ENCODE measurements around the gene C3orf20.
"Not testable (repeated sequence)": the region's sequence is repeated elsewhere in the genome, so short reads cannot be mapped to it uniquely, and the experiment has no call there.

C3orf20 gene

DNA sequence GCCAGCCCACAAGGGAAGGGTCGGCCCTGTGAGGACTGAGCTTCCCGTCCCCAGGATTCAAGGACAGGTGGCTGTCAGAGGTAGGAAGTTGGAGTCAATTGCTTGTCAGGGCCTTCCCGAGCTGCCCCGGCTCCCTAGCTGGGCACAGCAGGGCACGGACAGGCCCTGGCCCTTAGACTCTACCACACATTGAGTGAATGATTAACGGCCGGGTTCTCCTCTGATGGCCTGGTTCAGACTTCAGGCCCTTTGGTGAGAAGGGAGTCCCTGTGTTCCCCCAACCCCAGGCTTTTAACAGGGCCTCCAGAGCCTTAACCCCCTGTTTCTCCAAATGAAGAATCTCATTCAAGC, 127.4 kb downstream of the C3orf20 start:
- no peak for DNase-seq

DNA sequence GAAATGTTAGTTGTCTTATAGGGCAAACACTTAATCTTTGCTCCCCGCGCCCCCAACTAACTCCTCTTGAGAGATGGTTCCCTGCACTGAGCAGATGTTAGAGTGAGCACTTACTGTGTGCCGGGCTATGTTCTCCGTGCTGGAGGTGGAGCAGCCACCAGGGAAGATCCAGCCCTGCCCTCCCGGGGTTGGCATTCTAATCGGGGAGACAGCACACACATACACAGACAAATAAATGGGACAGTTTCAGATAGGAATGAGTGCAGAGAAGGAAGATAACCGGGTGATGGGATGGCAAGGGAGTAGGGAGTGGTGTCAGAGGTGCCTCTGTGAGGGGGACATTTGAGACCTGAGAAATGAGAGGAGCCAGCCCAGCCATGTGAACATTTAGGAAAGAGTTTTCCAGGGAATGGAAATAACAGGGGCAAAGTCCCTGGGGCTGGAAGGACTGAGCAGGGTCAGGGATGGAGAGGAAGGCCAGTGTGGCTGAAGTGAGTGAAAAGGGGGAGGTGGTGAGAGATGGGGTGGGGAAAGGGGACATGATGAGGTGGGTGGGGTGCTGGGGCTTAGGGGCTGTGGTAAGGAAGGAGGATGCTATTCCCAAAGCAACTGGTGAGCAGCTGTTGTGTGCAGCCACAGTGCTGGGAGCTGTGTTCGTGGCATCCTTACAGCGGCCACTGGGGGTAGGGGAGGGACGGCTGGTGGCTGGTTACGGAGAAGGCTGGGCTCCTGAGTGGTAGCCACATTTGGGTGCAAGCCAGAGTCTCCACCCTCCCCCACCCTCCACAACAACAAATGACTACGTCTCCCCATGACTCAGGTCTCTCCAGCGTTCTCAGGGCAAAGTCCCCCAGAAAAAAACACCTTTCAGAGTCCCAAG, 128.4 kb downstream of the C3orf20 start:
- peak; percentile 25 for DNase-seq

GRCh38 chr3:14803981-14804834, 129.3 kb downstream of the C3orf20 start:
- DNase-seq = no peak

DNA sequence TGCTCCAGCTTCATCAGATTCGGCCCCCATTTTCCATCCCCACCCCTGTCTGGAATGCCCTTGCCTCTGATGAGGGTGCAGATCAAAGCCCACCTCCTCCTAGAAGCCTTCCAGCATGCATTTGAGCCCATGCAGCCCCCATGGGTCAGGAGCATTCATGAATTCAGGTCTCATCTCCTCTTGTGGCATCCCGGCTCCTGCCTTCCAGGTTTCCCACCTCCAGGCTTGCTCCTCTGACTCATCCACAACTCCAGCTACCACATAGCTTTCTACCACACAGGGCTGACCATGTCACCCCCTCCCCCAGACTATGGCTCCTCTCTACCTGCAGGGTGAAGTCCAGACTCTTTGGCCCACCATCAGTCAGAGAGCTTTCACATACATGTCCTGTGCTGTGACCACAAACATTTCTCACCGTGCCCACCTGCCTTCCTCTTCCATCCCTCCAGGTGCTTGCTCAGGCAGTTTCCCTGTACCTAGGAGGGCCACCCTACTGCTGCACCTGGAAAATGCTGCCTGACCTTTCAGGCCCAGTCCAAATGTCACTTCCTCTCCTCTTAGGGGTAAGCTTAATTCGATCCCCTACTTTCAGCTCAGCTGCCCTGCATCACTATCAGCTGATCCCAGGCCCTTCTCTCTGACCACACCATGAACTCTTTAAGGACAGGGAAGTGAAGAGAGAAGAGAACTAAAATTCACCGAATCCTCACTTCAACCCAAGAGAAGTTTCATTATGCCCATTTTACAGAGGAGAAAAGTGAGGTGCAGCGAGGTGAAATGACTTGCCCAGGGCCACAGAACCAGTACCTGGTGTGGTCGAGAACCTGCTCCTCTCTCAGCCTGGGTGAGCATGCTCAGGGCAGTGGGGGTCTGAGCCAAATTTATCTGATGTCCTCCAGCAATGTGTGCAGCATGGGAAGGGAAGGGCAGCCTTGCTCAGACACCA, 130.2 kb downstream of the C3orf20 start:
- DNase-seq = no peak

- no peak for DNase-seq
Observed at GRCh38 chr3:14805961-14806537, 131.1 kb downstream of the C3orf20 start.

GRCh38 chr3:14806641-14807263, 131.8 kb downstream of the C3orf20 start:
- peak; percentile 13 for DNase-seq

- DNase-seq = no peak
Observed at GRCh38 chr3:14808025-14808424, 133.1 kb downstream of the C3orf20 start.

DNA sequence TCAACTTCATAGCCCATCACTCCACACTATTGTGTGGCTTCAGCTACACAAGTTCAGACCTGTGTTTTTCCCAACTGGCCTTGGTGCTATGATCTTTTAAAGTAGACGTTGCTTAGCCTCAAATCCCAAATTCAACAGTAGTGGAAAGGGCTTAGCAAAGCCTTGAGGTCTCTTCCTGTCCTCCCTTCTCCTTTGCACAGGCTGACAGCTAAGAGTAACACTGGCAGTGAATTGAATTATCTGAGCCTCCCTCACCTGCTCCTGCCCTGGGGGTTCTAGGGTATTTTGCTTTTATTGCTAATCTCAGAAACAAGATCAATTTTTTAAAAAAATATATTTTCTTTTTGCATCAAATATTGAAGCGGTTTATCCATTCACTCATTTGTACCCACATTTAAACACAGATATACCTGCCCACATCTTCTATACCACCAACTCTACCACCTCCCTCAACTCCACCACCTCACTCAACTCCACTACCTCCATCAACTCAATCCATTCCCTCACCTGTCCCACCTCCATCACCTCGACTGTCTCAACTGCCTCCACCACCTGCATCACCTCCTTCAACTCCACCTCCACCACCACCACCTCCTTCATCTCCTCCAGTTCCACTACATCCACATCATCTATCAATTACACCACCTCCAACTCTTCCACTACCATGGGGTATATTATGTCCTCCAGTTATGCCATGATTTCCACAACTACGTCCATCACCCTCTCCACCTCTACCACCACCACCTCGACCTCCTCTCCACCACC, 133.7 kb downstream of the C3orf20 start:
- DNase-seq = no peak

DNA sequence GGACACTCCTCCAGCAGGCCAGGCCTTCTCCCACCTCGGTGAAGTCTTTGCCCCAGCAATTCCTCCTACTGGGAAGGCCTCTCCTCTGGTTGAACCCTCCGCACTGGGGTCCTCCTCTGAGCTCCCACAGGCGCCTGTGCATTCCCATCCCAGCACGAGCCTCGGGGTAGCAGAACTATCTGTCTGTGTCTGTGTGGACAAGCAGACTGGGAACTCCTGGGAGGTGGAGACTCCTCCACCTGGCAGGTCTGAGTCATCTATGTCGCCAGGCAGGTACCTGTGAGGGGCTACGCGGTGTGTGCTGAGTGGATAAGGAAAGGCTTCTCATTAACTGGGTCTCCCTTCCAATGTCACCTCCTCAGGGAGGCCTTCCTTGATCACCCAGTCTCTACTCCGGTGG, 134.7 kb downstream of the C3orf20 start:
- DNase-seq = not testable (repeated sequence)

GRCh38 chr3:14810070-14810791, 135.3 kb downstream of the C3orf20 start:
- DNase-seq = no peak

DNA sequence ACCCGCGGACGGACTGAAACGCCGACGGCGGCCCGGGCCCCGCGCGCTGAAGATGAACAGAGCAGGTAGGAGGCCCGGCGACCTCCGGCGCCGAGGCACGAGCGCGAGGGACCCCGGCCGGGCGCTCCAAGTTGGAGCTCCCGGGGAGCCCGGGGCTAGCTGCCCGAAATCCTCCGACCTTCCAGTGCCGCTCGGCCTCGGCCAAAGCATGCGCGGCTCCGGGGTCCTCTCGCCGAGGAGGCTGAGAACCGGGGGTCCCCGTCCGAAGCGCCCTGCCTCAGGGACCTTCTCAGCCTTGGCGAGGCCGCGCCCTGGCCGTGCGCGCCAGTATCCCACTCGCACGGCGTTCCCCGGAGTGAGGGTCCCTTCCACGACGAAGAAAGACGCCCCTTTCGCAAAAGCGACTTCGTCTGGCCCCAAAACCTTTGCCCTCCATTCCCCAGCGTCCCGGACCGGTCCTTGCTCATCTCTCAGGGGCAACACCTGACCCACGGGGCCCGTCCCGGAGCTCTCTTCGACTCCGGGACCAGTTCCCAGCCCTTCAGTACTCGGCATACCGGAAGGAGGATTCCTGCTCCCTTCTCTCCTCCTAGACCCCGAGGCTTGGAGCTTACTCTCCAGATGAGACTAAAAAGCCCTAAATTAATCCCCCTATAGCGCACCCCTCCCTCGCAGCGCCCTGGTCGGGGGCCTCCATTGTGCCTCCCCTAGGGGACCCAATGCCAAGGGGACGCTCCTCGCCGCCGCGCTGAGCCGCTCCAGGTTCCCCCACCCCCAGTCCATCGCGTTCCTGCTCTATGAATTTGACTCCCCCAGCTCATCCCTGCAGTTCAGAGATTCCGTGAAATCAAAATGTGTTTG, 136.1 kb downstream of the C3orf20 start:
- DNase-seq = no peak

DNA sequence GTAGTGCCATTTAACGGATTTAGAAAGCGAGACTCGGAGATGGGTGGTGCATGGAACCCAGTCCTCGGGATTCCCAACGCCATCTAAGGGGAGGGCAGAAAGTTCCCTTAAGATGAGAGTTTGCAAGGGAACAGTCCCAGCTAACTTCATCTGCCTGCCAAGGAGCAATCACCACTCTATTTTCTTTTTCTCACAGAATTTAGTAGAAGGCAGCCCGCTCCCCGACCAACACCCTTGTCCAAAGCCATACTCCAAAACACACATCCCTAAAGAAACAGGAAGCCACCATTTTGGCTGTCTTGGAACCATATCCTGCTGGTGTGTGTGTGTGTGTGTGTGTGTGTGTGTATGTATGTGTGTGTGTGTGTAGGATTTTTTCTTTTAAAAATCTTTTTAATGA, 136.7 kb downstream of the C3orf20 start:
- DNase-seq = no peak

DNA sequence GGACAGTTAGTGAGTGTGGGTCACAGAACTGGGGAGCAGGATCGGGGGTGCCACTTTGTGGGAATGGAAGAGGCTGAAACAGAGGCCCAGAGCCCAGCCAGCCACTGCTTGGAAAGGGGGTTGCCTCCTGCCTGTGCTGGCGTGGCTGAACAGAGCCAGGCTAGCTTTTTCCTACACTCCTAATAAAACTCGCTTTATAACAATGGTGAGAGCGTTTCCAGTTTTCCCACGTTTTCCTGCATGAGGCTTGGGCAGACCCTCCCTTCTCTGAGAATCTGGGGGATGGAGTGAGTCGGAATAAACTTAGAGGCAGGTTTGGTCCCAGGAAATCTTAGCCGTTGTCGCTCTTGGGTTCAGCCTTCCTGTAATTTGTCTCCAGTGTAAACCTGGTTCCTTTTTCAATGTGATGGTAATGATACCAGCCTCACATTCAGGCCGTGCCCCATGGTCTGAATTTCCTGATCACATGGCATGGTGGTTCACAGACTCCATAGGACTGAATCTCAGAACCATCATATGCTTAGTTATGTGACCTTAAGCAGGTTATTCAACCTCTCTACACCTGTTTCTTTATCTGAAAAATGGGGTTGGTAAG, 137.4 kb downstream of the C3orf20 start:
- DNase-seq = no peak

GRCh38 chr3:14814411-14814871, 139.5 kb downstream of the C3orf20 start:
- no peak for DNase-seq

- DNase-seq = no peak
Observed at GRCh38 chr3:14816359-14816758, 141.4 kb downstream of the C3orf20 start.

DNA sequence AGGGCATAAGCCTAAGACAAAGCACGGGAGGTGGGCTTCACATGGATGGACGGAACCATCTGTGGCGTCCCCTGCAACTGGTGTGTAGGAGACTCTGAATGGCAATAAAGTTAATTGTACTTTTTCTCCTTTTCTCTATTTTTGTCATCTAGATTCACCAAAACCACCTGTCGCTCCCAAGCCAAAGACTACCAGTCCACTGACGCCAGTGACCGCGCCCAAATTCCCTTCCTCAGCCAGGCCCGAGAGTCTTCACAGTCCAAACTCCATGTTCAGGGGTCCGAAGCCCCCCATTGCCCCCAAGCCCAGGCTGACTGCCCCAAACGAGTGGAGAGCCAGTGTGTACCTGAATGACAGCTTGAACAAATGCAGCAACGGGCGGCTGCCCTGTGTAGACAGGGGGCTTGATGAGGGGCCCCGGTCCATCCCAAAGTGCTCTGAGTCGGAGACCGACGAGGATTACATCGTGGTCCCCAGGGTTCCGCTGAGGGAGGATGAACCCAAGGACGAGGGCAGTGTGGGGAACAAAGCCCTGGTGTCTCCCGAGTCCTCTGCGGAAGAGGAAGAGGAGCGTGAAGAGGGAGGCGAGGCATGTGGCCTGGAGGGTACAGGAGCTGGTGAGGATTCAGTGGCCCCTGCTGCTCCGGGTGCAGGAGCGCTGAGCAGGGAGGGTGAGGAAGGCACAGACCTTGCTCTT, 144.0 kb downstream of the C3orf20 start, which contains the start of gene FGD5:
TSS of gene FGD5 (plus strand) at position 159 of the 697 bp plus-strand sequence. CDS start at position 269, 110 bp downstream.
- no peak for DNase-seq

- no peak for DNase-seq
Observed at GRCh38 chr3:14819671-14820070, 144.7 kb downstream of the C3orf20 start.

GRCh38 chr3:14820156-14820555, 145.2 kb downstream of the C3orf20 start:
- DNase-seq = no peak
